Neural progenitor cell (in vitro differentiated cells): ENCODE data around the gene RPL37. TPM values are rescaled to one million over a fixed set of nuclear protein-coding genes. Genes with fewer than 3 reads are reported as not detected.

Experiments used
- DNase-seq: peaks from one replicate; pipeline ENCODE4 v3.0.0-alpha.2; 2016; ENCODE audit warnings: low spot score
- H2AFZ ChIP-seq: fragments of 200-600 bp; sonication (generic); replicated peaks from 2 replicates; pipeline ENCODE4 v1.6.1; 2016; ENCODE audit warnings: antibody characterized with exemption
- H3F3A ChIP-seq: fragments of 200-600 bp; sonication (generic); 2 replicates; pipeline ENCODE4 v1.6.1; 2016; ENCODE audit warnings: antibody characterized with exemption, low read depth
- H3K27ac ChIP-seq: fragments of 200-600 bp; sonication (generic); 2 replicates; pipeline ENCODE4 v1.5.1; 2016; ENCODE audit warnings: mild to moderate bottlenecking
- H3K27me3 ChIP-seq: fragments of 200-600 bp; sonication (generic); 2 replicates; pipeline ENCODE4 v1.6.1; 2016; ENCODE audit warnings: mild to moderate bottlenecking, moderate library complexity
- H3K36me3 ChIP-seq: fragments of 200-600 bp; sonication (generic); 2 replicates; pipeline ENCODE4 v1.5.1; 2016
- H3K4me1 ChIP-seq: fragments of 200-600 bp; sonication (generic); 2 replicates; pipeline ENCODE4 v1.6.1; 2016; ENCODE audit warnings: mixed run types
- H3K4me2 ChIP-seq: fragments of 200-600 bp; sonication (generic); 2 replicates; pipeline ENCODE4 v1.6.1; 2016
- H3K4me3 ChIP-seq: fragments of 200-600 bp; sonication (generic); 2 replicates; pipeline ENCODE4 v1.5.1; 2016
- H3K79me2 ChIP-seq: fragments of 200-600 bp; sonication (generic); 2 replicates; pipeline ENCODE4 v1.6.1; 2016; ENCODE audit warnings: low read depth
- H3K9ac ChIP-seq: fragments of 200-600 bp; sonication (generic); 2 replicates; pipeline ENCODE4 v1.6.1; 2016
- H3K9me3 ChIP-seq: fragments of 200-600 bp; sonication (generic); 2 replicates; pipeline ENCODE4 v1.5.1; 2016; ENCODE audit warnings: low read depth
- H4K20me1 ChIP-seq: fragments of 200-600 bp; sonication (generic); 2 replicates; pipeline ENCODE4 v1.6.1; 2016; ENCODE audit warnings: low read depth
- H3K27ac Mint-ChIP-seq: 3 replicates; pipeline ENCODE4 v1.8.0; 2021; ENCODE audit warnings: mixed read lengths
- H3K27me3 Mint-ChIP-seq: 2 replicates; pipeline ENCODE4 v1.8.0; 2022; ENCODE audit warnings: low read depth, mild to moderate bottlenecking, inconsistent platforms, moderate library complexity, mixed read lengths; ENCODE audit not compliant: insufficient read depth
- H3K36me3 Mint-ChIP-seq: 3 replicates; pipeline ENCODE4 v1.8.0; 2021; ENCODE audit warnings: mixed read lengths
- H3K4me1 Mint-ChIP-seq: 3 replicates; pipeline ENCODE4 v1.8.0; 2021; ENCODE audit warnings: mixed read lengths
- H3K4me3 Mint-ChIP-seq: 3 replicates; pipeline ENCODE4 v1.8.0; 2021; ENCODE audit warnings: mild to moderate bottlenecking, moderate library complexity, mixed read lengths
- H3K9me3 Mint-ChIP-seq: 3 replicates; pipeline ENCODE4 v1.8.0; 2020; ENCODE audit warnings: mixed read lengths
- CTCF ChIP-seq: fragments of 200-600 bp; sonication (generic); IDR thresholded peaks from 2 replicates; pipeline ENCODE4 v1.5.1; 2017; ENCODE audit warnings: antibody characterized with exemption, mild to moderate bottlenecking
- EZH2 ChIP-seq: fragments of 200-600 bp; sonication (generic); IDR thresholded peaks from 2 replicates; pipeline ENCODE4 v1.6.1; 2017; ENCODE audit warnings: antibody characterized with exemption, mild to moderate bottlenecking, moderate library complexity
- EZH2phosphoT487 ChIP-seq: fragments of 200-600 bp; sonication (generic); IDR thresholded peaks from 2 replicates; pipeline ENCODE4 v1.6.1; 2017; ENCODE audit warnings: antibody characterized with exemption
- total RNA-seq: library from RNA; depleted of rRNA; stranded (reverse); fragments of >200 nt; gene quantifications from 2 replicates; pipeline ENCODE4 v1.2.3, GENCODE V29; 2015; ENCODE audit warnings: low replicate concordance

The RPL37 gene
- total RNA-seq, 1 donor from 2014 or later: 235 TPM

- Histone ChIP-seq H3F3A (no peaks in the 10 kb centered on the region), H3K4me1 (no peaks in the 10 kb centered on the region), H3K79me2 (no peaks in the 10 kb centered on the region), H3K27ac (no peak overlapping the region), H3K9me3 (no peaks in the 10 kb centered on the region), H4K20me1 (no peaks in the 10 kb centered on the region), H3K36me3 (no peaks in the 10 kb centered on the region), H3K9ac (no peak overlapping the region), H3K27me3 (no peaks in the 10 kb centered on the region), H3K4me3 (no peak overlapping the region), H3K4me2 (no peak overlapping the region), H2AFZ (peak overlapping the region; percentile 50)
- no peak overlapping the region for H3K4me3 Mint-ChIP-seq
- no peak overlapping the region for H3K27ac Mint-ChIP-seq
- TF ChIP-seq CTCF (peak; percentile 71), EZH2phosphoT487 (no peak)
- H3K9me3 Mint-ChIP-seq: peaks cover 5% of the 10 kb centered on the region
- DNase-seq: no peak
- H3K36me3 Mint-ChIP-seq: no peaks in the 10 kb centered on the region
- peaks cover 2% of the 10 kb centered on the region for H3K27me3 Mint-ChIP-seq
- H3K4me1 Mint-ChIP-seq: no peaks in the 10 kb centered on the region
These were observed 44.3 kb upstream of the RPL37 start for GRCh38 chr5:40879163-40879942.

GRCh38 chr5:40877371-40877988 is 42.5 kb upstream of the RPL37 start:
- no peak overlapping the region for H3K4me3 Mint-ChIP-seq
- H3K27me3 ChIP-seq: no peaks in the 10 kb centered on the region
- H3K4me3 ChIP-seq: no peak overlapping the region
- no peak for TF ChIP-seq EZH2
- TF ChIP-seq CTCF: no peak
- no peak for TF ChIP-seq EZH2phosphoT487
- no peaks in the 10 kb centered on the region for H3F3A ChIP-seq
- H3K36me3 Mint-ChIP-seq: no peaks in the 10 kb centered on the region
- H3K9ac ChIP-seq: no peak overlapping the region
- no peaks in the 10 kb centered on the region for H3K4me1 Mint-ChIP-seq
- H2AFZ ChIP-seq: no peak overlapping the region
- no peak overlapping the region for H3K27ac ChIP-seq
- H3K4me2 ChIP-seq: no peak overlapping the region
- no peak for DNase-seq
- no peaks in the 10 kb centered on the region for H3K36me3 ChIP-seq
- no peaks in the 10 kb centered on the region for H3K79me2 ChIP-seq
- peaks cover 2% of the 10 kb centered on the region for H3K27me3 Mint-ChIP-seq
- peaks cover 1% of the 10 kb centered on the region for H3K9me3 Mint-ChIP-seq
- no peak overlapping the region for H3K27ac Mint-ChIP-seq
- no peaks in the 10 kb centered on the region for H3K9me3 ChIP-seq
- no peaks in the 10 kb centered on the region for H3K4me1 ChIP-seq
- H4K20me1 ChIP-seq: no peaks in the 10 kb centered on the region

- Mint-ChIP-seq H3K9me3 (peaks cover 5% of the 10 kb centered on the region), H3K27ac (no peak overlapping the region), H3K27me3 (peaks cover 4% of the 10 kb centered on the region), H3K4me3 (no peak overlapping the region), H3K4me1 (no peaks in the 10 kb centered on the region), H3K36me3 (no peaks in the 10 kb centered on the region)
- Histone ChIP-seq H3F3A (no peaks in the 10 kb centered on the region), H3K4me1 (no peaks in the 10 kb centered on the region), H3K79me2 (no peaks in the 10 kb centered on the region), H2AFZ (no peak overlapping the region), H3K36me3 (no peaks in the 10 kb centered on the region), H3K4me3 (no peak overlapping the region), H3K27ac (no peak overlapping the region), H4K20me1 (no peaks in the 10 kb centered on the region), H3K4me2 (no peak overlapping the region), H3K9me3 (no peaks in the 10 kb centered on the region), H3K9ac (no peak overlapping the region), H3K27me3 (no peaks in the 10 kb centered on the region)
- no peak for DNase-seq
- TF ChIP-seq CTCF (no peak), EZH2 (no peak), EZH2phosphoT487 (no peak)
These were observed 40.9 kb upstream of the RPL37 start for GRCh38 chr5:40875958-40876357.
